RPMI7951 (cell line): ENCODE results near the gene KRT83. TPM values are rescaled to one million over a fixed set of nuclear protein-coding genes. Genes with fewer than 3 reads are reported as not detected.
"Not testable (repeated sequence)": the region's sequence is repeated elsewhere in the genome, so short reads cannot be mapped to it uniquely, and the experiment has no call there.

Experiments used
- DNase-seq: peaks from one replicate; pipeline ENCODE4 v3.0.0-alpha.2; 2012; ENCODE audit warnings: low read depth
- total RNA-seq: library from RNA; depleted of rRNA; stranded (reverse); fragments of >200 nt; shearing (Covaris generic); gene quantifications from 2 replicates; pipeline ENCODE4 v1.2.3, GENCODE V29; 2014

The KRT83 gene
- total RNA-seq, 1 experiment from 2014 or later: not detected

GRCh38 chr12:52353766-52354165 is 32.6 kb upstream of the KRT83 start:
- no peak for DNase-seq

DNA sequence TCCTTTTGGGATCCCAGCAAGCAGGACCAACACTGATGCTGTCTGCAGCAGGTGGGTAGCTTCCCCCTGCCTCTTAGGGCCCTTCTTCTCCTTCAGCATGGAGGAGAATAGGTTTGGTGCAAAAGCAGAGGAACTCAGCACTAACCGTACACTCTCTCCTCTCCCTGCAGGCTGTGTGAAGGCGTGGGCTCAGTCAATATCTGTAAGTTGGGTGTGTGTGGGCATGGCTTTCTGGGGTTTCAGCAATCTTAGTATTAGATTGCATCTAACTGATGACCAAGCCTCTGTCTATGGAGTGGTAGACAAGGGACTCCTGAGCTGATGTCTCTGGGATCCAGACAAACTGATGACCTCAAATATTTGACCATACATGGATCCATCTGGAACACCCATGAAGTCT is 31.8 kb upstream of the KRT83 start:
- DNase-seq: no peak

GRCh38 chr12:52351196-52352059 is 30.2 kb upstream of the KRT83 start:
- DNase-seq: no peak

- DNase-seq: no peak
These were observed 29.6 kb upstream of the KRT83 start for GRCh38 chr12:52350786-52351185.

DNA sequence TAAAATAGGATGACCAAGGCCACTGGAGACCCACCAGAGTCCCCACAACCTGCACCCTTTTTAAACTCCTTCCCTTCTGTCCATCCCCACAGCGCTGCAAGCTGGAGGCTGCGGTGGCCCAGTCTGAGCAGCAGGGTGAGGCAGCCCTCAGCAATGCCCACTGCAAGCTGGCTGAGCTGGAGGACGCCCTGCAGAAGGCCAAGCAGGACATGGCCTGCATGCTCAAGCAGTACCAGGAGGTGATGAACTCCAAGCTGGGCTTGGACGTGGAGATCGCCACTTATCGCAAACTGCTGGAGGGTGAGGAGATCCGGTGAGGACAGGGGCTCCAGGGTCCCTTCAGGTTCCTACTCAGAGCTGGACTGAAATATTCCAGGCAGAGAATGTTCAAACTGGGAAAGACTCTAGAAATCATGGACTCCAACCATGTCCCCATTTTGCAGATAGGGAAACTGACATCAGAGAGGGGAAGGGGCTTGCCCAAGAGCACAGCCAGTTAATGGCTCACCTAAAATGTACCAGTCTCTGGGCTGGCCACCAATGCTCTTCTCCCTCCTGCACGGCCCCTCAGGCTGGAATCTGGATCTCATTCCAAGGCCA is 28.9 kb upstream of the KRT83 start:
- DNase-seq: no peak

- DNase-seq: no peak
These were observed 28.0 kb upstream of the KRT83 start for GRCh38 chr12:52349196-52349595.

DNA sequence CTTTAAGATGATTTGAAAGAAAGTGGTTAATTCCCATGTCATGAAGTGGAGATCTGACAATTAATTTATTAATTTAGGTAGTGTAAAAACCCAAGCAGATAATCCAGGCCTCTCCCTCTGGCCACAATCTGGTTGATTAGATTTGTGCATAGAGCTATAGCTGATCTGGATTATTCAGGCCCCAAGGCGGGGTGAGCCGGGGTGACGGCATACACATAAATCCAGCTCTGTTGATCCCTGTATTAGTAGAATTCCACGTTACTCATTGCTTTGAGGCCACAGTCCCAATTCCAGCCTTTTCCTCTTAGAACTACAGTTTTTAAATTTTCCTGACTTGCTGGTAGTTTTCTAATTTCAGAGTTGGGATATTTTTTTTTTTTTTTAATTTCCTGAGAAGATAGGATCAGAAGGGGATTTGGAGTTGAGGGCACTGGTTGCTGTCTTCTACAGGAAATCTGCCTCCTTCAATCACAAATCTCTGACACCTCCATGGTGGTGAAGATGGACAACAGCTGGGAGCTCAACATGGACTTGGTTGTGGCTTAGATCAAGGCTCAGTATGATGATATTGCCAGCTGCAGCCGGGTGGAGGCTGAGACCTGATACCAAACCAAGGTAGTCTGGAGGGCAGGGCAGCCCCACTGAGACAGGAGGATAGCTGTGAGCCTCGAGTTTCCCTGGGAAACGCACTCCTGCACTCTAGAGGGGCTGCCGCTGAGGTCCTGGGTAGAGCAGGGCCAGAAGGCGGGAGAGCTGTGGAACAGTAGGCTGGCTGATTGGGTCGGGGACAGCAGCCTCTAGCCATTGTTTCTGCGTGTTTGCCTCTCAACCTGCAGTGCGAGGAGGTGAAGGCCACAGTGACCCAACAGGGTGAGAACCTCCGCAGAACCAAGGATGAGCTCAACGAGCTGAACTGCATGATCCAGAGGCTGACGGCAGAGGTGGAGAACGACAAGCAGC is 26.6 kb upstream of the KRT83 start:
- DNase-seq: no peak

GRCh38 chr12:52347016-52347415 is 25.8 kb upstream of the KRT83 start:
- no peak for DNase-seq

DNA sequence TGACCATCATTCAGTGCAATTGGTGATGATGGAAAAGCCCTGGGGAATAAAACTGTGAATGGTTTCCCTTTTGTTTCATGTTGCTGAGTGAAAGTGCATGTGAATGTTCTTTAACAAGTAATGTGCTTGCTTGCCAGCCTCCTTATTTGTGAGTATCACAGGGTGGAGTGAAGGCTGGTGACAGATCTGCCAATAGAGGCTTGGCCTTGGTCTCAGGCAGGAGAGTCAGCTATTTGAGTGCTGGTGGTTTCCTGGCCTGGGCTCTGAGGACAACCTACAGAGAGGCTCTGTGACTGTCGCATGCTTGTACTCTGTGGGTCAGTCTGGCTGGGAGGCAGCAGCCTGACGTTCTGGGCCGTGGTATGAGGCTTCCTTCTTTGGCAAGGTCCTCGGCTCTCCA is 25.4 kb upstream of the KRT83 start:
- no peak for DNase-seq

DNA sequence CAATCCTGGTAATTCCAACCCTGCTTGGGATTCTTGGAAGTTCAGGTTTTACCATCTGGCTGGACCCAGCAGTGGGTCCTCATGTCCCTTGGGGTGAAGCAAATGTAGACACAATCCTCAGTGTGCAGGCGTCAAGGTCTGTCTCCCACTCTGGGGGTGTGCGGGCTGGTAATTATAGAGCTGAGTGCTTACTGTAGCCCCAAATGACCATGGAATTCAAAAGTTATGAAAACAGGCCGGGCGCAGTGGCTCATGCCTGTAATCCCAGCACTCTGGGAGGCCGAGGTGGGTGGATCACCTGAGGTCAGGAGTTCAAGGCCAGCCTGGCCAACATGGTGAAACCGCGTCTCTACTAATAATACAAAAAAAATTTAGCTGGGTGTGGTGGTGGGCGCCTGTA is 23.8 kb upstream of the KRT83 start:
- not testable (repeated sequence) for DNase-seq

DNA sequence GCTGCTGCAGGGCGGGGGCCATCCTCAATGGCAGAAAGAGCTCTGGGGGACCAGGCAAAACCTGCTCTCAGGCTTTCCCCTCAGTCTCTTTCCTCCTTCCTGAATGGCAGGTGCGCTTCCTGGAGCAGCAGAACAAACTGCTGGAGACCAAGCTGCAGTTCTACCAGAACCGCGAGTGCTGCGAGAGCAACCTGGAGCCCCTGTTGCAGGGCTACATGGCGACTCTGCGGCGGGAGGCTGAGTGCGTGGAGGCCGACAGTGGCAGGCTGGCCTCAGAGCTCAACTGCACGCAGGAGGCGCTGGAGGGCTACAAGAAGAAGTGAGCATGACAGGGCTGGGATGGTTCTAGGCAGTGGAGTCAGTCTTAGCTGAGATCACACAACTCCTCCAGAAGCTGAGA is 22.9 kb upstream of the KRT83 start:
- DNase-seq: no peak

DNA sequence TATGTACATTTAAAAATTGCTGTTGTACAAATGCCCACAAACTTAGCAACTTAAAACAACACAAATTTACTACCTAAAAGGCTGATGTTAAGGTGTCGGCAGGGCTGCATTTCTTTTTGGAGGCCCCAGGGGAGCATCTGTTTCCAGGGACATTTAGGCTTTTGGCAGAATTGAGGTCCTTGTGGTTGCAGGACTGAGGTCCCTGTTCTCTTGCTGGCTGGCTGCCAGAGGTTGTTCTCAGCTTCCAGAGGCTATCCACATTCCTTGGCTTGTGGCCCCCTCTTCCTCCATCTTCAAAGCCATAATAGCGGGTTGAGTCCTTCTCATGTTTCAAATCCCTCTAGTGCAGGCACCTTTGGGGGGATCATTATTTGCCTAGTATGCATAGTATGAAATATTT is 22.4 kb upstream of the KRT83 start:
- no peak for DNase-seq

DNA sequence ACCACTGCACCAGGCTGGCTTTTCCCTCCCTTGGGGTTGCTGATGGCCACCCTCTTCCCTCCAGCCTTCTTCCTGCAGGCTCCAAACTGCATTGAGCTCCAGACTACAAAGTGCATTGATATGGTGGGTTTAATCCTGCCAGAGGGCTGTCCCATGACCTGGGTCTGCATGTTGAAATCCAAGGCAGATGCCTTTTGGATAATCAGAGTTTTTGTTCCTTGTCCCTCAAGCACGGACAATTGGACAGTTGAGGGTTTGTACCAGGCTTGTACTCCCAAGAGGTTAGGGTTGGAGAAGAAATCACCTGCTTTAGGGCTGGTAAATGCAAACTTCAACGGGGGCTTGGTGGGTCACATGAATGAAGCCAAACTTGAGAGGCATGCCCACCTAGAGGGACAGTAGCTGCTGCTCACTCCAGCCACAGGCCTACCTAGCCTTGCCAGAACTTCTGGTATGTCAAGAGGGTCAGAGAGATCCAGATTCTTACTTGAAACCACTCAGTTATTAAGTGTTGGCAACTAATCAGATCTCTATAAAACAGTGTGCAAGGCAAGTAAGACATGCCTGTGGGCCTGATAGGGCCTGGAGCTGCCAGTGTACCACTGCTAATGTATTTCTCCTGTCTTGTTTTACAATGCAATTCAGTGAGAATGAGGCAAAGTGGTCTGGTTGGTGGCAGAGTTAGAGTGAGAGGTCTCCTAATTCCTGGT is 21.7 kb upstream of the KRT83 start:
- DNase-seq: no peak

- no peak for DNase-seq
These were observed 19.9 kb upstream of the KRT83 start for GRCh38 chr12:52341066-52341580.

- no peak for DNase-seq
These were observed 17.2 kb upstream of the KRT83 start for GRCh38 chr12:52338241-52338960.

GRCh38 chr12:52337054-52337453 is 15.9 kb upstream of the KRT83 start:
- peak; percentile 18 for DNase-seq

GRCh38 chr12:52336641-52337040 is 15.4 kb upstream of the KRT83 start:
- no peak for DNase-seq

GRCh38 chr12:52335598-52336262 is 14.5 kb upstream of the KRT83 start:
- peak; percentile 41 for DNase-seq

GRCh38 chr12:52334185-52334584 is 13.0 kb upstream of the KRT83 start:
- DNase-seq: no peak

DNA sequence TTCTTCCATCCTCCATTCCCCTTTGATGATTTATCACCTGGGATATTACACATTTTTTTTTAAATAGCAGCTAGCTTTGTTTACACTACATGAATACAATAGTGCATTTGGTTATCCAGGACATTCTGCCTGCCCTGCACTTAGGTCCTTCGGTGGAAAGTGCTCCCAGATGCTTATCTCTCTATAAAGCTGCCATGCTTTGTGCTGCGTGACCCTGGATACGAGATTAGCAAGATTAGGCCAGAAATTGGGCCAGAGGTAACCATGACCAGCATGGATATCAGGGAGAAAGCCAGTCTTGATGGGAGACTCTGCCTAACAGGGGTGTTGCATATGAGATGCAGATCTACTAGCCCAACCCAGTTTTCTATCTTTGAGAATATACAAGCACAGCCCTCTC is 12.1 kb upstream of the KRT83 start:
- no peak for DNase-seq
